GM10248 (cell line): Measurements from ENCODE around the gene AMIGO1.

Source experiments
- CTCF ChIA-PET: fragments of 300-600 bp; sonication (Branson Sonifier 250); formaldehyde crosslinking; extraction: SDS; loops from one replicate; lab custom pipeline; 2021; ENCODE audit warnings: antibody characterized with exemption; lab: Yijun Ruan, JAX
- POLR2A ChIA-PET: fragments of 350-650 bp; sonication (Branson Sonifier 250); formaldehyde crosslinking; extraction: SDS; loops from one replicate; lab custom pipeline; 2020; ENCODE audit warnings: antibody characterized with exemption; lab: Yijun Ruan, JAX
- DNase-seq: peaks from one replicate; pipeline ENCODE4 v3.0.0; 2012; ENCODE audit errors: extremely low spot score
- CTCF ChIP-seq: IDR thresholded peaks from 2 replicates; pipeline ENCODE4 v1.5.1; 2012; ENCODE audit warnings: mild to moderate bottlenecking, low read depth; ENCODE audit errors: extremely low read depth, missing control alignments, control extremely low read depth

The AMIGO1 gene

GRCh38 chr1:109522026-109522425 is 12.5 kb upstream of the AMIGO1 start:
- POLR2A ChIA-PET: no interaction called here
- no peak for DNase-seq
- CTCF ChIA-PET: interaction anchor here (1.8 to 26.3 kb wide), 3 partner anchors 10 to 24 kb away, joined by 7 to 1898 read pairs (median 38); partner anchors contain the start of genes AMIGO1, ATXN7L2 and CYB561D1
- no peak for TF ChIP-seq CTCF

DNA sequence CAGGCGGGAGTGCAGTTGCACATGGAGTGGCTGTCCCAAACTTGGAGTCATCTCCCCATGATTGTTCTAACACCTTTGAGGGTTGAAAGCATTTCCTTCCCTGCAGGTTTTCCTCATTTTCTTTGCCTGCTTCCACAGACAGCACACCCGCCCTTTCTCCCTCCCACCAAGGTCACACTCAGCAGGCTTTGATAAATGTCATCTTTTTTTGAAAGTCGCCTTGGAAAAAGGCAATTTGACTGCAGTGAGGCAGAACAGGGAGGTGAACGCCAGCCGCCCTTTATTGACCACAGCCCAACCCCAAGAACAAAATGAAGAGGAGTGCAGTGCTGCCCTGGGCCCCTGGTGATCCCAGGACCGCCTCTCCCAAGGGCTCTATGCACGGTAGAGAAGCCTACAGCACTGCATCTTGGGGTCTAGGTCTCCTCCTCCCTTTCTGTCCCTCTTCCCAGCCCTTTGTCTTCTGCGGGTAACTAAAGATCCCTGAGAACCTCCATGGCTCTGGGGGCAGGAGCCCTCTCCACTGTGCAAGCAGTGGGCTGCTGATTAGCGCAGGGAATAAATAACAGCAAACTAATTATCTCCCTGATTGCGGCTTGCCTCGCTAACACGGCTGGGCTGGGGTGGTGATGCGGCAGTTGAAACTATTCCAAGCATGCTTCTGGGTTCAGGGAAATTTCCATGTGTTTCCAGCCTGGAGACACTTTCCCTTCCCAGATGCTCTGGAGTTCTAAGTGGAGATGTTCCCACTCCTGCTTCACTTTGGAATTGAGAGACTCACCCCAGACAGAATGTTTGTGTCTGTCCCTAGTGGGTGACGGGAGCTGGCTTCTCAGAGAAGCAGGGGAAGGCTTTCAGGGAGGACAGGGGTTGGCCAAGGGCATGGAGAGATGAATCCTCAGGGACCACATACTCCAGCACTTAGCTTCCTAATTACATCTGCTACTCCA is 11.8 kb upstream of the AMIGO1 start:
- ChIA-PET CTCF (interaction anchor here (0.9 to 43.8 kb wide), 8 partner anchors 11 to 26 kb away, joined by 3 to 1898 read pairs (median 22); partner anchors contain the start of genes AMIGO1, ATXN7L2, CYB561D1 and GPR61), POLR2A (no interaction called here)
- DNase-seq: no peak
- no peak for TF ChIP-seq CTCF

DNA sequence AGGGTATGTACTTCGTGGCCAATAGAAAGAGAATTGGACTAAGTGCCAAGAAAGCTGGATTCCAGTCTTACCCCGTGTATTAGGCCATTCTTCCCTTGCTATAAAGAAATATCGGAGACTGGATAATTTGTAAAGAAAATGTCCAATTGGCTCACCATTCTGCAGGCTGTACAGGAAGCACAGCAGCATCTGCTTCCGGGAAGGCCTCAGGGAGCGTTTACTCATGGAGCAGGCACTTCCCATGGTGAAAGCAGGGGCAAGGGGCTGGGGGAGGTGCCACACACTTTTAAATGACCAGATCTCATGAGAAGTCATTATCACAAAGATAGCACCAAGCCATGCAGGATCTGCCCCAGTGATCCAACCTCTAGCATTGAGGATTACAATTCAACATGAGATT is 7.8 kb upstream of the AMIGO1 start:
- CTCF ChIA-PET: interaction anchor here (19.3 to 43.8 kb wide), 2 partner anchors 17 to 22 kb away, joined by 406 to 1898 read pairs; partner anchors contain the start of genes CYB561D1 and GPR61
- TF ChIP-seq CTCF: no peak
- POLR2A ChIA-PET: no interaction called here
- DNase-seq: no peak

DNA sequence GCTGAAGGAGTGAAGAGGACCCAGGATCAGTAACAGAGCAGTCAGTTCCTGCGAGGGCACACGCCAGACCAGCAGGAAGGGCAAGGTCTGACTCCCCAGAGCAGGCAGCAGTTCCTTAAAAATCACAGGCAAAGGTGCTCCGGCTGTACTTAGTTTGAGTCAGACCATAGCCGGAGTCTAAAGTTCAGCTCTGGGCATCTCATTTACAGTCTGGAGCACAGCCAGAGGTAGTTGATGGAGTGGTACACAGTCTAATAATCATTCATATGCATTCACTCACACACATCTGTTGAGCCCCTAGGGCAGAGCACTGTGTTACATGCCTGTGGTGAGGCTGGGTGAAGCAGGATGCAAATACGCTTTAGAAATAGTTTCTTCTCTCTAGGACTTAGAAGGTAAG is 7.3 kb upstream of the AMIGO1 start:
- no peak for TF ChIP-seq CTCF
- no peak for DNase-seq
- POLR2A ChIA-PET: no interaction called here
- CTCF ChIA-PET: interaction anchor here (1.5 to 43.8 kb wide), 5 partner anchors 9 to 123 kb away, joined by 4 to 1898 read pairs (median 19); partner anchors contain the start of genes CYB561D1 and GPR61

- no peak for TF ChIP-seq CTCF
- DNase-seq: no peak
- ChIA-PET CTCF (interaction anchor here (1.1 to 43.8 kb wide), 5 partner anchors 10 to 470 kb away, joined by 3 to 1898 read pairs (median 19); partner anchors contain the start of genes AHCYL1, CYB561D1 and GPR61), POLR2A (no interaction called here)
Observed at GRCh38 chr1:109514846-109515245, 5.3 kb upstream of the AMIGO1 start.

- POLR2A ChIA-PET: no interaction called here
- no peak for DNase-seq
- CTCF ChIA-PET: interaction anchor here (19.3 to 43.8 kb wide), 2 partner anchors 18 to 21 kb away, joined by 406 to 1898 read pairs; partner anchors contain the start of genes CYB561D1 and GPR61
- TF ChIP-seq CTCF: no peak
Observed at GRCh38 chr1:109513110-109513710, 3.7 kb upstream of the AMIGO1 start.
